ENCODE data around the gene ALDH1B1.
"Not testable (repeated sequence)": the region's sequence is repeated elsewhere in the genome, so short reads cannot be mapped to it uniquely, and the experiment has no call there.

ALDH1B1 gene

GRCh38 chr9:38391278-38392118 lies 1.0 kb upstream of the ALDH1B1 start:
- no peak overlapping the region for H3K4me3 ChIP-seq (ENCODE audit: low read depth, low read length)
- TF ChIP-seq, protein P1, sequence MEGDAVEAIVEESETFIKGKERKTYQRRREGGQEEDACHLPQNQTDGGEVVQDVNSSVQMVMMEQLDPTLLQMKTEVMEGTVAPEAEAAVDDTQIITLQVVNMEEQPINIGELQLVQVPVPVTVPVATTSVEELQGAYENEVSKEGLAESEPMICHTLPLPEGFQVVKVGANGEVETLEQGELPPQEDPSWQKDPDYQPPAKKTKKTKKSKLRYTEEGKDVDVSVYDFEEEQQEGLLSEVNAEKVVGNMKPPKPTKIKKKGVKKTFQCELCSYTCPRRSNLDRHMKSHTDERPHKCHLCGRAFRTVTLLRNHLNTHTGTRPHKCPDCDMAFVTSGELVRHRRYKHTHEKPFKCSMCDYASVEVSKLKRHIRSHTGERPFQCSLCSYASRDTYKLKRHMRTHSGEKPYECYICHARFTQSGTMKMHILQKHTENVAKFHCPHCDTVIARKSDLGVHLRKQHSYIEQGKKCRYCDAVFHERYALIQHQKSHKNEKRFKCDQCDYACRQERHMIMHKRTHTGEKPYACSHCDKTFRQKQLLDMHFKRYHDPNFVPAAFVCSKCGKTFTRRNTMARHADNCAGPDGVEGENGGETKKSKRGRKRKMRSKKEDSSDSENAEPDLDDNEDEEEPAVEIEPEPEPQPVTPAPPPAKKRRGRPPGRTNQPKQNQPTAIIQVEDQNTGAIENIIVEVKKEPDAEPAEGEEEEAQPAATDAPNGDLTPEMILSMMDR (IDR thresholded peaks at IDR 0.05; ENCODE audit: borderline replicate concordance, insufficient read depth, low read depth, low read length): no peak

DNA sequence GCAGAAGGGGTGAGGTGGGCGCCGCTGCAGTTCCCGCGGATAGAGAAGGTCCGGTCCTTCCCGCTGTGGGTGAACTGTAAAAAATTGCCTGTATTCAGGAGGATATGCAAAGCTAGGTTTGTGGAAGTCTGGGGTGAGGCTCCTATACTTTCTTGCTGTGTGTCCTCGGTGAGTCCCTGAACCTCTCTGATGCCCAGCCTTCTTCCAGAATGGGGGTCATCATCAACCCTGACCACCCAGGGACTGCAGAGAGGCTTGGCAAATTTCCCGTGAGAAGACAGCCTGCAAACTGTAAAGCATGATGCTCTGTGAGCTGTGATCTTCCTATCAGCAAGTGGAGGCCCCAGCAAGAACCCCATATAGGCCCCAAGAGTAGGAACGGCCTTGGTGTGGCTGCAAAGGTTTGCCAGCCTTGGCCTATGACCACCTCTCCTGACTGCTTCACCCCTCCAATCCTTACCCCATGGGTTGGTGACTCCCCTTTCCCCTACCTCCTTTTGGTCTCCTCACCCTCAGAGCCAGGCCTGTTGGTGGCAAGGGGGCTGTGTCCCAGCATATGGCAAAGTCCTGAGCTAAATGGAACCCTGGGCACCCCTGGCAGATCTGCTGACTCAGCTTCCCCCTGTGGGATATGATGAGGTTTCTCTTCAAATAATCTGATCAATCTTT lies 760 bp downstream of the ALDH1B1 start:
- TF ChIP-seq, protein P1 (IDR thresholded peaks at IDR 0.05; ENCODE audit: borderline replicate concordance, insufficient read depth, low read depth, low read length): no peak
- peak overlapping the region; percentile 94 for H3K4me3 ChIP-seq (ENCODE audit: low read depth, low read length)

- TF ChIP-seq, protein P1 (IDR thresholded peaks at IDR 0.05; ENCODE audit: borderline replicate concordance, insufficient read depth, low read depth, low read length): no peak
- H3K4me3 ChIP-seq (ENCODE audit: low read depth, low read length): no peak overlapping the region
Measured at GRCh38 chr9:38394416-38394815, 1.9 kb downstream of the ALDH1B1 start.

GRCh38 chr9:38395653-38396370 lies 3.3 kb downstream of the ALDH1B1 start:
- H3K4me3 ChIP-seq (ENCODE audit: low read depth, low read length): no peak overlapping the region
- TF ChIP-seq, protein P1 (IDR thresholded peaks at IDR 0.05; ENCODE audit: borderline replicate concordance, insufficient read depth, low read depth, low read length): no peak

DNA sequence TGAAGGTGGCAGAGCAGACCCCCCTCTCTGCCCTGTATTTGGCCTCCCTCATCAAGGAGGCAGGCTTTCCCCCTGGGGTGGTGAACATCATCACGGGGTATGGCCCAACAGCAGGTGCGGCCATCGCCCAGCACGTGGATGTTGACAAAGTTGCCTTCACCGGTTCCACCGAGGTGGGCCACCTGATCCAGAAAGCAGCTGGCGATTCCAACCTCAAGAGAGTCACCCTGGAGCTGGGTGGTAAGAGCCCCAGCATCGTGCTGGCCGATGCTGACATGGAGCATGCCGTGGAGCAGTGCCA lies 3.8 kb downstream of the ALDH1B1 start:
- H3K4me3 ChIP-seq (ENCODE audit: low read depth, low read length): no peak overlapping the region
- TF ChIP-seq, protein P1 (IDR thresholded peaks at IDR 0.05; ENCODE audit: borderline replicate concordance, insufficient read depth, low read depth, low read length): no peak

- not testable (repeated sequence) for H3K4me3 ChIP-seq (ENCODE audit: low read depth, low read length)
Measured at GRCh38 chr9:38399191-38399590, 6.7 kb downstream of the ALDH1B1 start.

DNA sequence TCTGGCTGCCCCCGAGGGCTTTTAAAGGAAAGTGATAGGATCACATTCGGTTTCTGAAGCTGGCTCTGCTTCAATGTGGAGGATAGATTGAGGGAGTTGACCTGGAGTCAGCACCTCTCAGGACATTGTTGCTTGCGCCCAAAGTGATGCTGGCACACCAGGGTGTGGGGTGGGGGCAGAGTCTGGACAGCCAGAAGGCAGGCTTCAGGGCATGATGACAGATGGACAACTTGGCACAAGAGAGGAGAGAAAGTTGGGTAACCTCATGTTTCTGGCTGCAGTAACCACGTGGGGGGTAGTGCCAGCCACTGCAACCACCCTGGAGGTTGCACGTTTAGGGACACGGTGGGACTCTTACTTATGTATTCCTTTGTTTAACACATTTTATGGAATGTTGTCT lies 9.5 kb downstream of the ALDH1B1 start:
- H3K4me3 ChIP-seq (ENCODE audit: low read depth, low read length): no peak overlapping the region
- TF ChIP-seq, protein P1 (IDR thresholded peaks at IDR 0.05; ENCODE audit: borderline replicate concordance, insufficient read depth, low read depth, low read length): no peak
